ENCODE data around the gene GPR161. TPM values are rescaled to one million over a fixed set of nuclear protein-coding genes. Genes with fewer than 3 reads are reported as not detected.

Gene GPR161
- total RNA-seq, 4 donors from 2014 or later, result 0.60 to 3.3 (median 2.8) TPM

DNA sequence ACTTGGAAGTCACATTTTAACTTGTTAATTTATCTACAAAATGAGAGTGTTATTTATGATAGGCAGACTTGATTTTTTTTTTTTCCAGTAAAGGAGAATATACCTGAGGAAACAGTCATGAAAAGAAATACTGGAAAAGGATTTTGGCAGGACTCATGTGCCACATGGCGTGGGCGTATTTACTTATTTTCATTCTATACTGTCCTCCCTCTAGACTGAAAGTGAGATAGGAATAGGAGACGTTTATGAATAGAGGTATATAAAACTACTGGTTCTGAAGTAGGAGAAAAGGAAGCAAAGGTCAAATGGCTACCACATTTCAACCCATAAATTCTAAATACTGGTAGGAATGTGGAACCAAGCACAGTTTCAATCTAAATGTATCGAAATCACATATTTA, 105.1 kb downstream of the GPR161 start:
- peaks cover 0 to 13% (median 0%) of the 10 kb centered on the region in 4 donors for H3K4me1 ChIP-seq
- no peaks in the 10 kb centered on the region for H3K36me3 ChIP-seq
- H3K27ac ChIP-seq, result peak overlapping the region in 1 of 4 donors; percentile 28
- intact Hi-C loops (cut with DNase I; ENCODE audit: low total_unique reads), result no loop called here
- WGBS, 2 donors (ENCODE audit: low coverage in 1 of 2), result 69 to 73% methylated on average over 4 of the region's 4 CpGs
- no peak overlapping the region for H3K4me3 ChIP-seq
- in situ Hi-C loops (cut with MboI; ENCODE audit: low pct_ligation_motif_present in 1 of 4, low pct_unique_long_range_greater_than_20kb in 1 of 4, low sequenced_read_pairs in 3 of 4), result no loop called here
- no peaks in the 10 kb centered on the region for H3K27me3 ChIP-seq
- TF ChIP-seq, protein P1, sequence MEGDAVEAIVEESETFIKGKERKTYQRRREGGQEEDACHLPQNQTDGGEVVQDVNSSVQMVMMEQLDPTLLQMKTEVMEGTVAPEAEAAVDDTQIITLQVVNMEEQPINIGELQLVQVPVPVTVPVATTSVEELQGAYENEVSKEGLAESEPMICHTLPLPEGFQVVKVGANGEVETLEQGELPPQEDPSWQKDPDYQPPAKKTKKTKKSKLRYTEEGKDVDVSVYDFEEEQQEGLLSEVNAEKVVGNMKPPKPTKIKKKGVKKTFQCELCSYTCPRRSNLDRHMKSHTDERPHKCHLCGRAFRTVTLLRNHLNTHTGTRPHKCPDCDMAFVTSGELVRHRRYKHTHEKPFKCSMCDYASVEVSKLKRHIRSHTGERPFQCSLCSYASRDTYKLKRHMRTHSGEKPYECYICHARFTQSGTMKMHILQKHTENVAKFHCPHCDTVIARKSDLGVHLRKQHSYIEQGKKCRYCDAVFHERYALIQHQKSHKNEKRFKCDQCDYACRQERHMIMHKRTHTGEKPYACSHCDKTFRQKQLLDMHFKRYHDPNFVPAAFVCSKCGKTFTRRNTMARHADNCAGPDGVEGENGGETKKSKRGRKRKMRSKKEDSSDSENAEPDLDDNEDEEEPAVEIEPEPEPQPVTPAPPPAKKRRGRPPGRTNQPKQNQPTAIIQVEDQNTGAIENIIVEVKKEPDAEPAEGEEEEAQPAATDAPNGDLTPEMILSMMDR (IDR thresholded peaks at IDR 0.05), result no peak
- TF ChIP-seq EP300 (IDR thresholded peaks at IDR 0.05; ENCODE audit: low read depth), result no peak
- TF ChIP-seq POLR2A (IDR thresholded peaks at IDR 0.05), result no peak
- TF ChIP-seq POLR2AphosphoS5 (IDR thresholded peaks at IDR 0.05), result no peak
- H3K9me3 ChIP-seq, result no peaks in the 10 kb centered on the region
- no peak for DNase-seq

DNA sequence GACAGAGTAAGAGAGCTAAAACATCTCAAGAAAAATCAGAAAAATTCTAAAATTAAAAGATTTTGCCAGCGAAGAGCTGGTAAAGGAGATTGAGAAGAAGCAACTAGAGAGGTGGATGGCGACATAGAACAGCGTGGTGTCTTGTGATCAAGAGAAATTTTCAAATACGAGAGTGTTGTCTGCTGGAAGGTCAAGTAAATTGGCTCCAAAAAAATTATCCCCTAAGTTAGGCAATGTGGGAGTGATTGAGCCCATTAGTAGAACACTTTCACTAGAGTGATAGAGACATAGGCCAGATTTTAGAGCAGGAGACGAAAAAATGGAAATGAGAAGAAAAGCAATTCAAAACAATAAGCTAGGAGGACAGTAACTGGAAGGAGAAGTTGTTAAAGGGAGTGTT, 105.5 kb downstream of the GPR161 start:
- Histone ChIP-seq H3K27ac (no peak overlapping the region), H3K27me3 (no peaks in the 10 kb centered on the region), H3K4me1 (peaks cover 0 to 13% (median 0%) of the 10 kb centered on the region in 4 donors), H3K9me3 (no peaks in the 10 kb centered on the region), H3K36me3 (no peaks in the 10 kb centered on the region), H3K4me3 (no peak overlapping the region)
- intact Hi-C loops (cut with DNase I; ENCODE audit: low total_unique reads), result no loop called here
- 93% methylated on average over 5 of the region's 5 CpGs for WGBS, 2 donors (ENCODE audit: low coverage in 1 of 2)
- in situ Hi-C loops (cut with MboI; ENCODE audit: low pct_ligation_motif_present in 1 of 4, low pct_unique_long_range_greater_than_20kb in 1 of 4, low sequenced_read_pairs in 3 of 4), result no loop called here
- DNase-seq, result no peak
- TF ChIP-seq POLR2A (IDR thresholded peaks at IDR 0.05) (no peak), EP300 (IDR thresholded peaks at IDR 0.05; ENCODE audit: low read depth) (no peak), POLR2AphosphoS5 (IDR thresholded peaks at IDR 0.05) (no peak)
- TF ChIP-seq, protein P1 (IDR thresholded peaks at IDR 0.05), result no peak

Other genes with a start within 250 kb of the GPR161 start
- gene ADCY10, start 222.8 kb downstream of the GPR161 start, total RNA-seq, result 1 to 10 TPM in 1 of 4 donors, under 1 TPM in 1, not detected in 2; 0.27 to 3.7 TPM
- 100 to 1,000 TPM in 1 of 4 donors, 10 to 100 TPM in 3; 59.5 to 173 (median 93.4) TPM for gene DCAF6, start 200.2 kb downstream of the GPR161 start, total RNA-seq
- gene MPC2, start 199.9 kb downstream of the GPR161 start, total RNA-seq, result 10 to 100 TPM; 14.2 to 91.6 (median 38.4) TPM
- gene TIPRL, start 42.0 kb upstream of the GPR161 start, total RNA-seq, result 10 to 100 TPM in 3 of 4 donors, 1 to 10 TPM in 1; 4.0 to 24.0 (median 19.6) TPM
- 10 to 100 TPM; 19.1 to 51.1 (median 38.2) TPM for gene SFT2D2, start 89.1 kb upstream of the GPR161 start, total RNA-seq
- 1 to 10 TPM; 1.2 to 2.9 (median 2.5) TPM for gene TBX19, start 143.9 kb upstream of the GPR161 start, total RNA-seq